IMR-90 (cell line): ENCODE results near the gene TPI1. TPM values are rescaled to one million over a fixed set of nuclear protein-coding genes. Genes with fewer than 3 reads are reported as not detected.

ENCODE experiments used
- ATAC-seq: fragments of 200-7000 bp; cut with Tn5 transposase; 2 replicates; pipeline ENCODE4 v1.9.1; 2020; ENCODE audit warnings: low read depth, mild to moderate bottlenecking, moderate library complexity
- BruUV-seq: library from RNA; stranded (reverse); fragments of 400-500 nt; replicated peaks from 2 replicates; lab custom pipeline; 2021; lab: Mats Ljungman, UMichigan
- CTCF ChIA-PET: fragments of 300-600 bp; formaldehyde crosslinking; extraction: SDS; loops from one replicate; lab custom pipeline; 2021; ENCODE audit warnings: antibody characterized with exemption; lab: Yijun Ruan, JAX
- POLR2A ChIA-PET: fragments of 300-600 bp; sonication (Branson Sonifier 250); formaldehyde crosslinking; loops from one replicate; lab custom pipeline; 2022; ENCODE audit warnings: antibody characterized with exemption; ENCODE audit not compliant: unreplicated experiment; lab: Charles Lee
- DNase-seq: peaks from one replicate; pipeline ENCODE4 v3.0.0; 2013
- H2AFZ ChIP-seq: replicated peaks from 2 replicates; pipeline ENCODE3; 2013; ENCODE audit warnings: low read length, mild to moderate bottlenecking; ENCODE audit not compliant: poor library complexity
- H2AK5ac ChIP-seq: 2 replicates; pipeline ENCODE4 v1.6.1; 2013; ENCODE audit warnings: low read depth, low read length, inconsistent platforms
- H2AK9ac ChIP-seq: replicated peaks from 2 replicates; pipeline ENCODE3; 2013; ENCODE audit warnings: mild to moderate bottlenecking, low read depth, low read length, moderate library complexity; ENCODE audit not compliant: poor library complexity
- H2BK120ac ChIP-seq: 2 replicates; pipeline ENCODE4 v1.6.1; 2013; ENCODE audit warnings: low read depth, low read length, inconsistent platforms
- H2BK15ac ChIP-seq: 3 replicates; pipeline ENCODE4 v1.6.1; 2013; ENCODE audit warnings: low read depth, low read length, inconsistent platforms
- H2BK20ac ChIP-seq: 2 replicates; pipeline ENCODE4 v1.6.1; 2013; ENCODE audit warnings: low read depth, mild to moderate bottlenecking, inconsistent platforms, low read length, moderate library complexity
- H2BK5ac ChIP-seq: 2 replicates; pipeline ENCODE4 v1.6.1; 2013; ENCODE audit warnings: mild to moderate bottlenecking, low read depth, low read length, inconsistent platforms; ENCODE audit not compliant: poor library complexity, severe bottlenecking
- H3K14ac ChIP-seq: replicated peaks from 2 replicates; pipeline ENCODE4 v1.6.1; 2013; ENCODE audit warnings: low read depth, low read length, inconsistent platforms
- H3K18ac ChIP-seq: 2 replicates; pipeline ENCODE4 v1.6.1; 2013; ENCODE audit warnings: low read depth, low read length, control low read depth
- H3K23ac ChIP-seq: 2 replicates; pipeline ENCODE4 v1.6.1; 2013; ENCODE audit warnings: low read depth, low read length, inconsistent platforms
- H3K27ac ChIP-seq: 2 replicates; pipeline ENCODE4 v1.5.1; 2013; ENCODE audit warnings: mild to moderate bottlenecking, control low read depth, low read length; ENCODE audit not compliant: insufficient read depth
- H3K27me3 ChIP-seq: 2 replicates; pipeline ENCODE4 v1.6.1; 2013; ENCODE audit warnings: low read length; ENCODE audit not compliant: control insufficient read depth, insufficient read depth
- H3K36me3 ChIP-seq: 2 replicates; pipeline ENCODE4 v1.6.1; 2013; ENCODE audit warnings: low read length, mixed read lengths; ENCODE audit not compliant: control insufficient read depth, insufficient read depth
- H3K4ac ChIP-seq: 2 replicates; pipeline ENCODE4 v1.6.1; 2013; ENCODE audit warnings: low read depth, low read length, inconsistent platforms
- H3K4me1 ChIP-seq: 2 replicates; pipeline ENCODE4 v1.6.1; 2013; ENCODE audit warnings: low read length, mixed read lengths; ENCODE audit not compliant: control insufficient read depth, insufficient read depth
- H3K4me2 ChIP-seq: 2 replicates; pipeline ENCODE4 v1.6.1; 2013; ENCODE audit warnings: low read depth, mild to moderate bottlenecking, control low read depth, low read length, moderate library complexity
- H3K4me3 ChIP-seq: 2 replicates; pipeline ENCODE4 v1.5.1; 2013; ENCODE audit warnings: low read depth, mild to moderate bottlenecking, control low read depth, low read length, moderate library complexity; ENCODE audit not compliant: insufficient read depth
- H3K56ac ChIP-seq: 2 replicates; pipeline ENCODE4 v1.6.1; 2013; ENCODE audit warnings: low read length, inconsistent platforms; ENCODE audit not compliant: insufficient read depth; ENCODE audit errors: extremely low read depth
- H3K79me1 ChIP-seq, 2 experiments: 2 replicates each; pipeline ENCODE4 v1.6.1; 2013; ENCODE audit warnings: low read length in 2 of 2, inconsistent platforms in 1 of 2, low read depth in 1 of 2
- H3K9ac ChIP-seq: 2 replicates; pipeline ENCODE4 v1.6.1; 2013; ENCODE audit warnings: low read depth, low read length, control low read depth
- H3K9me1 ChIP-seq: 2 replicates; pipeline ENCODE4 v1.6.1; 2013; ENCODE audit warnings: low read length, inconsistent platforms; ENCODE audit not compliant: insufficient read depth
- H3K9me3 ChIP-seq: 2 replicates; pipeline ENCODE4 v1.6.1; 2013; ENCODE audit warnings: low read length; ENCODE audit not compliant: control insufficient read depth, insufficient read depth
- H4K20me1 ChIP-seq: 2 replicates; pipeline ENCODE4 v1.6.1; 2013; ENCODE audit warnings: low read length, inconsistent platforms; ENCODE audit not compliant: insufficient read depth
- H4K5ac ChIP-seq: 2 replicates; pipeline ENCODE4 v1.6.1; 2013; ENCODE audit warnings: mild to moderate bottlenecking, low read depth, low read length, control low read depth
- H4K8ac ChIP-seq, 2 experiments: 2 replicates each; pipeline ENCODE4 v1.6.1; 2013; ENCODE audit warnings: low read depth in 2 of 2, low read length in 2 of 2, control low read depth in 1 of 2, inconsistent platforms in 1 of 2
- H4K91ac ChIP-seq: 2 replicates; pipeline ENCODE4 v1.6.1; 2013; ENCODE audit warnings: low read depth, low read length, inconsistent platforms; ENCODE audit not compliant: insufficient read depth
- MAFK ChIP-seq: IDR thresholded peaks from 2 replicates; pipeline ENCODE4 v1.6.1; 2012; ENCODE audit warnings: low read depth, low read length, improper control_type of control experiment
- NFE2L2 ChIP-seq: fragments of 150-350 bp; IDR thresholded peaks from 2 replicates; pipeline ENCODE4 v1.6.1; 2016; ENCODE audit warnings: low read depth, mild to moderate bottlenecking, low read length
- RCOR1 ChIP-seq: IDR thresholded peaks from 2 replicates; pipeline ENCODE4 v1.6.1; 2012; ENCODE audit warnings: mild to moderate bottlenecking, low read length, improper control_type of control experiment; ENCODE audit not compliant: insufficient replicate concordance
- RFX5 ChIP-seq: IDR thresholded peaks from 2 replicates; pipeline ENCODE4 v1.8.0; 2012; ENCODE audit warnings: low read depth, mild to moderate bottlenecking, low read length, moderate library complexity
- USF2 ChIP-seq: fragments of 150-350 bp; IDR thresholded peaks from 2 replicates; pipeline ENCODE4 v1.6.1; 2017; ENCODE audit warnings: mild to moderate bottlenecking, antibody characterized with exemption, low read length, low read depth
- WGBS, 2 experiments: methylation state at CpG; one replicate each; pipeline versions ENCODE4 v1.1.5 to v1.1.7; 2013; ENCODE audit warnings: missing lambda C conversion rate in 2 of 2; ENCODE audit not compliant: insufficient read length in 1 of 2; ENCODE audit errors: extremely low coverage in 2 of 2; 5-methylcytosine and 5-hydroxymethylcytosine counted together
- dilution Hi-C: fragments of 300-500 bp; cut with HindIII; formaldehyde crosslinking; loops from one replicate; pipeline ENCODE4 v1.14.3; 2018; ENCODE audit warnings: low sequenced_read_pairs; ENCODE audit not compliant: unreplicated experiment
- in situ Hi-C: fragments of 300-500 bp; cut with MboI; formaldehyde crosslinking; loops from 3 replicates; pipeline ENCODE4 v1.14.3; 2019; ENCODE audit warnings: low sequenced_read_pairs, inconsistent platforms, mixed read lengths
- intact Hi-C: fragments of 100-400 bp; cut with micrococcal nuclease; formaldehyde crosslinking; loops from 2 replicates; pipeline ENCODE4 v1.10.0; 2022
- polyA plus RNA-seq, 3 experiments: library from polyadenylated mRNA; depleted of rRNA; stranded (reverse); fragments of >200 nt; gene quantifications; 2 replicates each; pipeline ENCODE4 v1.2.3, GENCODE V29; 2012; ENCODE audit warnings: low replicate concordance in 1 of 3
- total RNA-seq: library from RNA; depleted of rRNA; stranded (reverse); fragments of >200 nt; gene quantifications from 2 replicates; pipeline ENCODE4 v1.2.3, GENCODE V29; 2012

TPI1 gene
- total and polyA plus RNA-seq, 2 of the 4 experiments (the other 2 are of a cell fraction) = 1,995 to 2,176 TPM

GRCh38 chr12:6861391-6861790, 5.9 kb upstream of the TPI1 start:
- H3K4me1 ChIP-seq = no peaks in the 10 kb centered on the region
- H3K23ac ChIP-seq = no peak overlapping the region
- H2AFZ ChIP-seq = no peak overlapping the region
- intact Hi-C loops = no loop called here
- TF ChIP-seq MAFK (no peak), RCOR1 (no peak), NFE2L2 (no peak), RFX5 (no peak), USF2 (no peak)
- ChIA-PET POLR2A (interaction anchor here (0.6 kb wide), 1 partner anchor 472 kb away, joined by 6 read pairs; no protein-coding TSS in a partner anchor), CTCF (interaction anchor here (0.5 kb wide), 1 partner anchor 30 kb away, joined by 3 read pairs; no protein-coding TSS in a partner anchor)
- no peak overlapping the region for H3K18ac ChIP-seq
- no peak overlapping the region for H2AK5ac ChIP-seq
- H2BK20ac ChIP-seq = no peak overlapping the region
- H2BK5ac ChIP-seq = no peak overlapping the region
- no peak overlapping the region for H2BK120ac ChIP-seq
- H4K91ac ChIP-seq = no peak overlapping the region
- no peak overlapping the region for H3K4me3 ChIP-seq
- no peak overlapping the region for H3K9ac ChIP-seq
- peaks cover 77% of the 10 kb centered on the region for H3K36me3 ChIP-seq
- H2BK15ac ChIP-seq = no peak overlapping the region
- H3K4me2 ChIP-seq = no peak overlapping the region
- H4K8ac ChIP-seq = no peak overlapping the region
- no peak overlapping the region for H4K5ac ChIP-seq
- no peaks in the 10 kb centered on the region for H3K27me3 ChIP-seq
- ATAC-seq (no peak), DNase-seq (no peak)
- dilution Hi-C loops = no loop called here
- 0 out of 2 replicates have a peak, but pooled peaks cover 3% of the 10 kb centered on the region for H3K9me1 ChIP-seq
- H3K56ac ChIP-seq = no peak overlapping the region
- H3K9me3 ChIP-seq = no peaks in the 10 kb centered on the region
- no TSS peak for BruUV-seq
- H3K27ac ChIP-seq = no peak overlapping the region
- no peaks in the 10 kb centered on the region for H4K20me1 ChIP-seq
- no peak overlapping the region for H3K4ac ChIP-seq
- no peak overlapping the region for H3K14ac ChIP-seq
- peaks cover 0 to 14% of the 10 kb centered on the region in 2 experiments; a peak in 3 of 4 replicates for H3K79me1 ChIP-seq
- in situ Hi-C loops = no loop called here
- 98% methylated on average over 6 of the region's 9 CpGs; no CpG with 5 or more reads in 1 of the 2 experiments for whole genome bisulfite sequencing, 2 experiments
- H2AK9ac ChIP-seq = no peak overlapping the region
